HL-60 (cell line): ENCODE data around the gene TRPC4AP.
"Not testable (repeated sequence)": the region's sequence is repeated elsewhere in the genome, so short reads cannot be mapped to it uniquely, and the experiment has no call there.

Source experiments
- DNase-seq, 2 experiments: peaks; one replicate each; pipeline ENCODE4 v3.0.0-alpha.2; 2010 to 2020; ENCODE audit warnings: low read depth in 1 of 2, low spot score in 1 of 2
- H3K27ac ChIP-seq: fragments of 250-450 bp; sonication (Bioruptor Pico); replicated peaks from 2 replicates; pipeline ENCODE4 v1.5.1; 2020; ENCODE audit warnings: mild to moderate bottlenecking, moderate library complexity
- H3K27me3 ChIP-seq: fragments of 250-450 bp; sonication (Bioruptor Pico); 2 replicates; pipeline ENCODE4 v1.5.1; 2021; ENCODE audit warnings: mild to moderate bottlenecking, moderate library complexity; ENCODE audit not compliant: insufficient read depth, poor library complexity, severe bottlenecking
- H3K4me3 ChIP-seq: replicated peaks from 2 replicates; pipeline ENCODE4 v1.5.1; 2011; ENCODE audit warnings: mild to moderate bottlenecking, control low read depth, low read length; ENCODE audit not compliant: insufficient read depth
- GABPA ChIP-seq: IDR thresholded peaks from 2 replicates; pipeline ENCODE4 v1.6.1; 2012; ENCODE audit warnings: low read depth
- POLR2AphosphoS5 ChIP-seq: IDR thresholded peaks from 2 replicates; pipeline ENCODE4 v1.6.1; 2012; ENCODE audit warnings: low read depth
- REST ChIP-seq: IDR thresholded peaks from 2 replicates; pipeline ENCODE4 v1.6.1; 2012; ENCODE audit warnings: low read depth; ENCODE audit not compliant: insufficient replicate concordance
- SPI1 ChIP-seq: IDR thresholded peaks from 2 replicates; pipeline ENCODE4 v1.6.1; 2012; ENCODE audit warnings: low read depth, mild to moderate bottlenecking, borderline replicate concordance
- TF ChIP-seq, protein P1 (sequence below): IDR thresholded peaks from one replicate; pipeline ENCODE4 v1.5.1; 2011; ENCODE audit warnings: low read length, control low read depth, inconsistent platforms; ENCODE audit not compliant: insufficient read depth

Gene TRPC4AP

DNA sequence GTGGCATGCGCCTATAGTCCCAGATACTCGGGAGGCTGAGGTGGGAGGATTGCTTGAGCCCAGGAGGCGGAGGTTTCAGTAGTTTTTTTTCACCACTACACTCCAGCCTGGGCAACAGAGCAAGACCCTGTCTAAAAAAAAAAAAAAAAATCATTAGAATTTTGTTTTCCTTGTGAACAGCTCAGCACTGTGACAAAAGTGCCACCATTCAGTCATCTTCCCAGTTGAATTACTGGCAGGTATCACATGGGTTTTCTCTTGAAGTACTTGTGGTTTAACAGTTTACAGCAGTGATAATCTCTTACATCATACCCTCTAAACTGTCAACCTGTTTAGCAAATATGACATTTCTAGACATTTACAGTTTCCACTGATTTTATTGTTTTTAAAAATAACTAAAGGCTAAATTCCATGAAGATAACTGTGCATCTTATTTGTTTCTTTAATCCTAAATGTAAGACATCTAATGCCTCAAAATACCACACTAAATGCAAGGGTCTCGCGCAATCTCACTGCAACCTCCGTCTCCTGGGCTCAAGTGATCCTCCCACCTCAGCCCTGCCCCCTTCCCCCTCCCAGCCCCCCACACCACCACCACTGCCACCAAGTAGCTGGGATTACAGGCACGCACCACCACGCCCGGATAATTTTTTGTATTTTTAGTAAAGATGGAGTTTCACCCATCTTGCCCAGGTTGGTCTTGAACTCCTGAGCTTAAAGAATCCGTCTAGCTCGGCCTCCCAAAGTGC lies 7.0 kb downstream of the TRPC4AP start:
- peak; percentile 39 to 49 for DNase-seq
- Histone ChIP-seq H3K27ac (peak overlapping the region; percentile 75), H3K4me3 (no peak overlapping the region), H3K27me3 (no peaks in the 10 kb centered on the region)
- no peak for TF ChIP-seq GABPA
- TF ChIP-seq REST = no peak
- no peak for TF ChIP-seq SPI1
- TF ChIP-seq, protein P1, sequence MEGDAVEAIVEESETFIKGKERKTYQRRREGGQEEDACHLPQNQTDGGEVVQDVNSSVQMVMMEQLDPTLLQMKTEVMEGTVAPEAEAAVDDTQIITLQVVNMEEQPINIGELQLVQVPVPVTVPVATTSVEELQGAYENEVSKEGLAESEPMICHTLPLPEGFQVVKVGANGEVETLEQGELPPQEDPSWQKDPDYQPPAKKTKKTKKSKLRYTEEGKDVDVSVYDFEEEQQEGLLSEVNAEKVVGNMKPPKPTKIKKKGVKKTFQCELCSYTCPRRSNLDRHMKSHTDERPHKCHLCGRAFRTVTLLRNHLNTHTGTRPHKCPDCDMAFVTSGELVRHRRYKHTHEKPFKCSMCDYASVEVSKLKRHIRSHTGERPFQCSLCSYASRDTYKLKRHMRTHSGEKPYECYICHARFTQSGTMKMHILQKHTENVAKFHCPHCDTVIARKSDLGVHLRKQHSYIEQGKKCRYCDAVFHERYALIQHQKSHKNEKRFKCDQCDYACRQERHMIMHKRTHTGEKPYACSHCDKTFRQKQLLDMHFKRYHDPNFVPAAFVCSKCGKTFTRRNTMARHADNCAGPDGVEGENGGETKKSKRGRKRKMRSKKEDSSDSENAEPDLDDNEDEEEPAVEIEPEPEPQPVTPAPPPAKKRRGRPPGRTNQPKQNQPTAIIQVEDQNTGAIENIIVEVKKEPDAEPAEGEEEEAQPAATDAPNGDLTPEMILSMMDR = no peak
- TF ChIP-seq POLR2AphosphoS5 = no peak

GRCh38 chr20:35084998-35085397 lies 7.6 kb downstream of the TRPC4AP start:
- peak overlapping the region; percentile 75 for H3K27ac ChIP-seq
- no peak overlapping the region for H3K4me3 ChIP-seq
- TF ChIP-seq POLR2AphosphoS5 = no peak
- no peak for TF ChIP-seq SPI1
- TF ChIP-seq, protein P1 = no peak
- no peak for TF ChIP-seq GABPA
- no peak for TF ChIP-seq REST
- no peaks in the 10 kb centered on the region for H3K27me3 ChIP-seq
- DNase-seq = no peak

GRCh38 chr20:35080348-35080642 lies 12.3 kb downstream of the TRPC4AP start:
- not testable (repeated sequence) for H3K27ac ChIP-seq, H3K4me3 ChIP-seq, DNase-seq

DNA sequence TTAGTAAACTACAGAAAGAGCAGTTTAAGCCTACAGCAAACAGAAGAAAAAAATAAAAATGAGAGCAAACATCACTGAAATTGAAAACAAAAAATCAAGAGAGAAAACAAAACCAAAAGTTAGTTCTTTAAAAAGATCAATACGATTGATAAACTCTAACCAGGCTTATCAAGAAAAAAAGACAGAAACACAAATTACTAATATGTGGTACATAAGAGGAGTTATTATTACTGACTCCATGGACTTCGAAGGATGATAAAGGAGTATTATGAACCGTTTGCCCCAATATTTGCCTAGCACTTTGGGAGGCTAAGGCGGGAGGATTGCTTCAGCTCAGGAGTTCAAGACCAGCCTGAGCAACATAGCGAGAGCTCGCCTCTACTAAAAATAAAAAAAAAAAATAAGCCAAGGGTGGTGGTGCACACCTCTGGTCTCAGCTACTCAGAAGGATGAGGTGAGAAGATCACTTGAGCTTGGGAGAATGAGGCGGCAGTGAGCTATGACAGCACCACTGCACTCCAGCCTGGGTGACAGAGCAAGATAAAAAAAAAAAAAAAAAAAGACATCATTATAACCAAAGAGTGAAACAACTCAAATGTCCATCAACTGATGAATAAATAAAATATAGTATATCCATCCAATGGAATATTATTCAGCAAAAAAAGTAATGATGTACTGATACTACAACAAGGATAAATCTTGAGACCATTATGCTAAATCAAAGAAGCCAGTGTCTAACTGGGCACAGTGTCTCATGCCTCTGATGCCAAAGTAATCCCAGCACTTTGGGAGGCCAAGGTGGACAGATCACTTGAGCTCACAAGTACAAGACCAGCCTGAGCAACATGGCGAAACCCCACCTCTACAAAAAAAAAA lies 12.9 kb downstream of the TRPC4AP start:
- no peaks in the 10 kb centered on the region for H3K27me3 ChIP-seq
- no peak overlapping the region for H3K4me3 ChIP-seq
- no peak for DNase-seq
- TF ChIP-seq GABPA (no peak), POLR2AphosphoS5 (no peak), SPI1 (no peak), REST (no peak)
- TF ChIP-seq, protein P1 = no peak
- no peak overlapping the region for H3K27ac ChIP-seq

More at GRCh38 chr20:35080348-35080642, 12.3 kb downstream of the TRPC4AP start:
- not testable (repeated sequence) for H3K27me3 ChIP-seq
